GM21360 (cell line): Measurements from ENCODE around the gene RUVBL2.

Source experiments
- ATAC-seq: cut with Tn5 transposase; IDR thresholded peaks from one replicate; pipeline ENCODE4 v1.9.1; 2021; ENCODE audit warnings: mild to moderate bottlenecking, moderate library complexity; ENCODE audit not compliant: unreplicated experiment

RUVBL2 gene

DNA sequence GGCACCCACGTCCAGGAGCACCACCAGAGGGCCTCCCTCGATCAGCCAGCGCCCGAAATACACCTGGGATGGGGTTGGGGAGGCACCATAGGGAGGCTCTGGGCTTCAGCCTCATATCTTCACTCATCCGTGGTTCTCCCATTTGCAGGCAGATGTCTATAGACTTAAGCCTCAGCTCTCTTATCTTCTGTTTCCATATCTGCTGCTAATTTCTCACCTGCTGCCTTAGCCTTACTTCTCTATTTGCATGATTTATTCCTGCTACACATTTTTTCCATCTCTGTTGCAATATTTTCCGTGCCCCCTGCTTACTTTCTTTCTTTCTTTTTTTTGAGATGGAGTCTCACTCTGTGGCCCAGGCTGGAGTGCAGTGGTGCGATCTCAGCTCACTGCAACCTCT, 6.4 kb upstream of the RUVBL2 start:
- ATAC-seq, result no peak

DNA sequence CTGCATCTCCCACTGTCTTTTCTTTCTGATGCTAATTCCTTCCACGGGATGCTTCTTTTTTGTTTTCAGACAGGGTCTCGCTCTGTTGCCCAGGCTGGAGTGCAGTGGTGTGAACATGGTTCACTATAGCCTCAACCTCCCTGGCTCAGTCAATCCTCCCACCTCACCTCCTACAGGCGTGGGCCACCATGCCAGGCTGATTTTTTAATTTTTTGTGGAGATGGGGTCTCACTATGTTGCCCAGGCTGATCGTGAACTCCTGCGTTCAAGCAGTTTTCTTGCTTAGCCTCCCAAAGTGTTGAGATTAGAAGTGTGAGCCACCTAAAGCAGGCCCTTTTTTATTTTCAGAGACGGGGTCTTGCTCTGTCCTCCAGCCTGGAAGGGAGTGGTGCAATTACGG, 5.4 kb upstream of the RUVBL2 start:
- ATAC-seq, result no peak

DNA sequence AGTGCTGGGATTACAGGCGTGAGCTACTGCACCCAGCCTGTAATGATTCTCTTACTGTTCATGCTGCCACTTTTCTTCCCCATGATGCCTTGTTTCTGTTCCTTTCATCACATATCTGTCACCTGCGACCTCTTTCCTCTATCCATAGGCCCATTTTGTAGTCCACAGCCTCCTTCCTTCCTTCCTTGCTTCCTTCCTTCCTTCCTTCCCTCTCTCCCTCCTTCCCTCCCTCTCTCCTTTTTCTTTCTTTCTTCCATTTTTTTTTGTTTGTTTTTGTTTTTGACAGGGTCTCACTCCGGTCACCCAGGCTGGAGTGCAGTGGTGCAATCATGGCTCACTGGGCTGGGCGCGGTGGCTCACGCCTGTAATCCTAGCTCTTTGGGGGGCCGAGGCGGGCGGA, 4.8 kb upstream of the RUVBL2 start:
- ATAC-seq, result no peak

DNA sequence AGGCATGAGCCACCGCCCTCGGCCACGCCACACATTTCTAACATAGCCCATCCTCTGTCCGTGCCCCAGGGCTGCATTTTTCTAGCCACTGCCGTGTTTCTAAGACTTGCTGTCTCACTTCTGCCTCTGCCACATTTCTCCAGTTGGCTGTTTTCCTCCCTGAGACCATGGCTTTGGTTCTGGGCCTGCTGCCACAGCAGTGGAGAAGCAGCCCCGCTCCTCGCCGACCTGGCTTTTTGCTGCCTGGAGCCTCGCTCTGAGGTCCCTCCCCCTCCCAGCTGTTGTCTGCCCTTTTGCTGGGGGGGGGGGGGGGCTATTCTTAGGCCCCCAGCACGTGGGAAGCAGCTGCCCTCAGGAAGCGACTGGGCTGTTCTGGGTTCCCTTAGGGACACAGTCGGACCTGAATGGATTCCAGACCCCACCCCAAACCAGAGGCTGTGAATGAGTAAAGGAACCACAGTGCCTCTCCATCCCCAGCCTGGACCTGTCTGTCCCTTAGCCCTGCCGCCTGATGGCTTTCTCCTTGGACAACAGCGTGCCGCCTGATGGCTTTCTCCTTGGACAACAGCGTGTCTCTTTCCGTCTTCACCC, 3.9 kb upstream of the RUVBL2 start:
- ATAC-seq, result no peak

DNA sequence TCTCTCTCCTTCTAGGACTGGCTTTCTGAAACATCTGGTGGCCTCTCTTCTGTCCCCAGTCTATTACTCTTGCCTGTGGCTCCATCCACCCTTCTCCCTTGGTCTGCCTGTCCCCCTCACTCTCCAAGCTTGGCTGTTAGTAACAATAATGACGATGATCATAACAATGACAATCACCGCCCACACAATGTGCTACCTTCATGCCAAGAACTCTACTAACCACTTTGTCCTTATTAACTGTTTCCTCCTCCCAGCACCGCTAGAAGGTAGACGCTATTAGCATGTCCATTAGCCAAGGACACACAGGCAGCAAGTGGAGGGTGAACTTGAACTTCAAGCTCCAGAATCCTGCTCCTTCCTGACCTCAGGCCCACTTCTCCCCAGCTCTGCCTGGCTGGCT, 3.3 kb upstream of the RUVBL2 start:
- no peak for ATAC-seq

DNA sequence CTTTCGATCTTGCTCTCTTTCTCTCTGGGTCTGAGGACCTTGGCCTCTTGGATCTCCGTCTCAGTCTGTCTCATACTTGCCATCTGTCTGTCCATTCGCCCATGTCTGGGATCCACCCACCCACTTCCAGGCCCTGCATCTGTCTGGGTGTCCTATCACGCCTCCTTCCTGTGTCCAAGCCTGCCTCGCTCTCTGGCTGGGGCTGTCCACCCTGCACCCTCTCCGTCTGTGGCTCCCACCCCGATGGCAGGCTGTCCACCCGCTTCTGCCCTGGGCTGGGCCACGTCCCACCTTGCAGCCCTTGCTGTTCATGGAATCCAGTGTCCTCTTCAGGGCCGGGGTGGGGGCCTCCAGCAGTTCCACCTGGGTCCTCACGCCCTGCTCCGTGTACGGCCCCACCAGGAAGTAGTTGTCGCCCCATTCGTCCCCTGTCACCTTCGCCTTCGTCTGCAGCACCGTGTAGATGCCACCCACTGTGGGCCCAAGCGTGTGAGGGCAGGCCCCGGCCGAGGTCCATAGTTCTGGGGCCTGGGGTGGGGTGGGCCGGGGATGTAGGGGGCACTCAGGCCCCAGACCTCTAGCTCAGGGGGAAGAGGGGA, 2.6 kb upstream of the RUVBL2 start:
- no peak for ATAC-seq

DNA sequence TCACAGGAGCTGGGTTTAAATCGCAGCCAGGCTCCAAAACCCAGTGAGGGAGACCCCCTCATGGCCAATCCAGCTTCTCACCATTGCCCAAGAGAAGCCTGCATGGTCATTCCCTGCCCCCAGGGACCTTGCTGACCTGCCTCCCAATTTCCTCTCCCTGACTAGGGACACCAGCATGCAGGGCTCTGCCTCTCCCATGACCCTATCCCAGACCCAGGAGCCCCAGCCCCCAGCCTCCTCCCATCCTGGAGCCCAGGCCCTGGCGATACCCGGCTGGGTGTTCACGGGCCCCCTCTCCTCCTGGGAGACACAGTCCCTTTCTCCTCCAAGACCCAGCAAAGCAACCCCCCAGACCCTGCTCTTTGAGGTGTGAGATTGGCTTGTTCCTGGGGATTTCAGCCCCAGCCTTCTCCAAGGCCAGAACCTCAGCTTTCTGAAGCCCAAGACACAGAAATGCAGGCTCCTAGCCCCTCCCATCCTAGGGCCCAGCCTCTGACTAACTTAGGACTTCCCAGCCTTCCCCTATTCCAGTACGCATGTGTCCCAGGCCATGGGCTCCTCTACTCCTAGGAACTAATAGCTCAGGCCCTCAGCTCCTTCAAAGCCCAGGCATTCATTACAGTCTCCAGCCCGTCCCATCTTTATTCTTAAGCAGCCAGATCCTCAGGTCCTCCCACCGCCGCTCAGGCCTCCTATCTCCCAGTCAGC, 1.7 kb upstream of the RUVBL2 start:
- no peak for ATAC-seq

DNA sequence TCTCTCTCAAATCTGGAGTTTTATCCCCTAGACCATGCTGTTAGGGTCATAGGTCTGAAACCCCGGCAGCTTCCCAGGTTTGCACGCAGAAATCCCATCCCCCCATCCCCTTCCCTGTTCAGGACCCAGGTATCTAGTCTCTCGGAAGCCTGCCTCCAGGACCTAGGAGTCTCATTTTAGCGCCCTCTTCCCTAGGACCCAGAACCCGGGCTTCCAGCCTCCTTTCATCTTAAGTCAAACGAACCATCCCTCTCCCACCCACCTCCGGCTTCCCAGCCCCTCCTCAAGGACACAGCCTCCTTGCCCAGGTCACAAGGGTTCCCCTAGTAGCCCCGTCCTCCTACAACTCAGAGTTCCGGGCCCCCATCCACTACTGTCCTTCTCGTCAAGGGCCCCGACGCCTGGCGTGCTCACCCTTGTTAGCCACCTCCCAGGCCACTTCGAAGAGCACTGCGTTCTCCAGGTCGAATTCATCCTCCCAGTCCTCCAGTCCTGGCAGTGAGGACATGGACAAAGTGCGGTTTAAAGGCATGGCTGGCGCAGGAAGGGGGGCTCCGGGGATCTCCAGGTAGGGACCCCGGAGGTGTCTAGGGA, 1.0 kb upstream of the RUVBL2 start:
- ATAC-seq, result no peak

DNA sequence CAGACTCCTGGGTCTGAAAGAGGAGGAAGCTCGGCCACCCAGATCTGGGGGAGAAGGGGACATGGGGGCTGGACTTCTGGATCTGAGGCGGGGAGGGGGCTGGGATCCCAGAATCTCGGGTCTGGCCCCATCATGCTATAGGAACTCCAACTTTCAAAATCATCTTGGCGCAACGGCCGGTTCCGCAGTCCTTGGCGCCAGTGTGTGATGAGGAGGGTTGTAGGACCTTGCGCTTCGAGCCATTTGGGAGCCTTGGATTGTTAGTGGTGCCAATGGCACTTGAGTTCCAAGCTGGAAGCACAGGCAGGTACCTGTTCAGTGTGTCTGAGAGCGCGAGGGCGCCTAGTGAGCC, 324 bp downstream of the RUVBL2 start:
- no peak for ATAC-seq

DNA sequence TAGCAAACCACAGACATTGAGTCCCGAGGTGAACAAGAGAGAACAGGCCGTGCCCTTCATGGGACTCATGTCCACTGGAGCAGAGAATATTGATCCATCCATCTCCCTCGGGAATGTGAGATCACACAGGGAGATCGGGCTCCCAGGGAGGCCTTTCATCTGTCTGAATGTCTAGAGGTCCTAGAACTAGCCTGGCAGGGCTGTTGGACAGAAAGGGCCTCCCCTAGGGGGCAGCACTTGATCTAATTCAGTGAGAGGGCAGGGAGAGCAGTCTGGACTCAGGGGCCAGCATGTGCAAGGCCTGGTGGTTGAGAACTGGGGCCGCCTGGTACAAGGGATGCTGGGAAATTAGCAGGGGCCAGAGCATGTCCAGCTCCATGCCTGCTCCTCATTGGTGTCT, 4.3 kb downstream of the RUVBL2 start:
- ATAC-seq, result no peak

DNA sequence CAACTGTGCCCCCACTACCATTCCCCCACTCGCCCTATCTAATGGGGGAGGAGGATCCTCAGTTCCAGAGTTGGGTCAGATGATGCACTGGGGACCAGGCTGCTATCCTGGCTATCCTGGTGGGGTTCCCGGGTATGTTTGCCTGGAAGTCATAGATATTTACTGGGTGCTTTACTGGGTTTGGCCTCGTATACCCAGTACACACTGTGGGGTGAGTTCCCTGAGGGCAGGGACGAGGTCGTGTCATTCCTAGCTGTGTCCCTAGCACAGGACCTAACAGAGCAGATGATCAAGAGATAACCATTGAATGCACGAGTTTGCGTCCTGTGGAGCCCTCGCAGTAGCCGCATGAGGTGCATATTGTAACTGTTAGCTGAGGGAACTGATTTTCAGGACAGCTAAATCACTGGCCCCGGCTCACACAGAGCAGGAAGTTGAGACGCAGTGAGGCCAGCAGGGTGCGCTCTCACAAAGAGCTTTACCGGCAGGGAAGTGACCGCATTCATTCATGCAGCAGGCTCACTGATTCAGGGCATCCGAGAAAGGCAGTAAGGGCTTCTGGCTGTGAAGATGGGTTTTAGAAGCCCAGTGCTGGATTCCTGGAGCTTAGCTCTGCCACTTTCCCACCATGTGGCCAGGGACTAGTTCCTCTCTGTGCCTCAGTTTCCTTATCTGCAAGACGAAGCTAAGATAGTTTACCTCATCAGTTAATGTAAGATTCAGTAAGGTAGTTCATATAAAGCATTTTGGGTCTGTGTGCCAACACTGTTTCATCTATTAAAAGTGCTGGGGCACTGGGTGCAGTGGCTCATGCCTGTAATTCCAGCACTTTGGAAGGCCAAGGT, 6.0 kb downstream of the RUVBL2 start:
- no peak for ATAC-seq

DNA sequence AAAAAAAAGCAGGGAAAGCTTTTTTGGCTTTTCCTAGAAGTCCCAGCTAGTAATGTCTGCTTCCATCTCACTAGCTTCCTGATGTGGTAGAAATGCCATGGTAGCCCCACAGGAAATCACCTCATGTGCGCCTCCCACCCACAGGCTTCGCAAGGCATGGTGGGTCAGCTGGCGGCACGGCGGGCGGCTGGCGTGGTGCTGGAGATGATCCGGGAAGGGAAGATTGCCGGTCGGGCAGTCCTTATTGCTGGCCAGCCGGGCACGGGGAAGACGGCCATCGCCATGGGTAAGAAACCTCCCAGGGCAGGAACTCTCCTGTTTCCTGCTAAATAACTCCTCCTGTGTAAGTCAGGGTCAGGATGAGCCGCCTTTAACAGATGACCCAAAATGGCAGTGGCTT, 10.4 kb downstream of the RUVBL2 start:
- no peak for ATAC-seq

DNA sequence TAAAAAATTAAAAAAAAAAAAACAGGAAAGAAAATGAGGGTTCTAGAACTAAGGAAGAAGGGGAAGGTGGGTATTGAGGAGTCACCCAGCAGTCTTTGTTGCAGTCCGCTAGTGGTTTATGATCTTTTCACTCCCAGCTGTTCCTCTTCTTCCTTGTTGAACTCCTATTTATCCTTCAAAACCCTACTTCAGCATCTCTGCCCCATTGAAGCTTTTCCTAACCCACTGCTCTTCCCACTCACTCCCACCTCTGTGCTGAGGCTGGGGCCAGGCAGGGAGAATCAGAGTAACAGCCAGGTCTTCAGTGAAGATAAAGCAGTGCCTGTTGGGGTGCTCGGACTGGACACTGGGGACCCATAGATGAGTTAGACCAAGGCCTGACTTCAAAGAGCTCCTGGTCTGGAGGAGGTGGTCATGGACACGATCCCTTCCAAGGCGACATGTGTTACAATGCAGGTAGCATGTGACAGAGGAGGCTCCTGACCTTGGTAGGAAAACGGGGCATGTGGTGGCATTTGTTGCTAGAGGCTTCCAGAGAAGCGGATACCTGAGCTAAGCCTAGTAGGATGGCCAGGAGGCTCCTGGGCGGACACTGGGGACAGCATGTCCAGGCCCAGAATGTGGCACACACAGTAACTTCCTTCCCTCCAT, 11.4 kb downstream of the RUVBL2 start:
- ATAC-seq, result no peak

DNA sequence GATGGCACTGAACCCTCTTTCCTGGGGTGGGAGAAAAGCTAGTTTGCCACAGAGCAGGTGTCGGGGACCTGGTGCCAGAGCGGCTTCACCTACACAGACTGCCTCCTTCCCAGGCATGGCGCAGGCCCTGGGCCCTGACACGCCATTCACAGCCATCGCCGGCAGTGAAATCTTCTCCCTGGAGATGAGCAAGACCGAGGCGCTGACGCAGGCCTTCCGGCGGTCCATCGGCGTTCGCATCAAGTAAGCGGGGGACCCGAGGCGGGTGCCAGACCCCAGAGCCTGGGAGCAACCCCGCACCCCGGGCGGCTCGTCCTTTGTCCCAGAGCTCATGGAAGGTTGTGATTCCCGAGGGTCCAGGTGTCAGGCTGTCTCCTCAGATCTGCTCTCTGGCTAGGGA, 13.2 kb downstream of the RUVBL2 start:
- no peak for ATAC-seq

DNA sequence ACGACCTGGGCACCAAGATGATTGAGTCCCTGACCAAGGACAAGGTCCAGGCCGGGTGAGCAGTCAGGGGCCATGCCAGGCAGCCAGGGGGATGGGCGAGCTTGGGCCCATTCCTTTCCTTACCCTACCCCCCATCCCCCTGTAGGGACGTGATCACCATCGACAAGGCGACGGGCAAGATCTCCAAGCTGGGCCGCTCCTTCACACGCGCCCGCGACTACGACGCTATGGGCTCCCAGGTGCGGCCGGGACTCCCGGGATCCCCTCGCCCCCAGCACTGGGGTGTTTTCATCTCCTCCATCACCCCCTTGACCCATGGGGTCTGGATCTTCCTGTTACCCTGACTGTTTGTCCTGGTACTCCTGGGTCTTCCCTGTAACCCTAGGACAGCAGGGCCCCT, 16.1 kb downstream of the RUVBL2 start:
- ATAC-seq, result no peak

DNA sequence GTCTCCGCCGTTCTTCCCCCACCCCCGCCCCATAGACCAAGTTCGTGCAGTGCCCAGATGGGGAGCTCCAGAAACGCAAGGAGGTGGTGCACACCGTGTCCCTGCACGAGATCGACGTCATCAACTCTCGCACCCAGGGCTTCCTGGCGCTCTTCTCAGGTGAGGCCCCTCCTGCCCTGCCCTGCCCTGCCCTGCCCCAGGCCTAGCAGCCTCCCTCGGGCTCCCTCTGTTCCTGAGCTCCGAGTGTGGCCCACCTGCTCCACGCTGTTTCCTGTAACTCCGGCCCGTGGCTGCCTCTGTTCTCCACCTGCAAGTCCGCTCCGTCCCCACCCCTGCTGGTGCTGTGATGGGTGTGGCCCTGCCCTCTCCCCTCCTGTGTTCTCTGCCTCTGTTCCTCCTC, 16.8 kb downstream of the RUVBL2 start:
- no peak for ATAC-seq

DNA sequence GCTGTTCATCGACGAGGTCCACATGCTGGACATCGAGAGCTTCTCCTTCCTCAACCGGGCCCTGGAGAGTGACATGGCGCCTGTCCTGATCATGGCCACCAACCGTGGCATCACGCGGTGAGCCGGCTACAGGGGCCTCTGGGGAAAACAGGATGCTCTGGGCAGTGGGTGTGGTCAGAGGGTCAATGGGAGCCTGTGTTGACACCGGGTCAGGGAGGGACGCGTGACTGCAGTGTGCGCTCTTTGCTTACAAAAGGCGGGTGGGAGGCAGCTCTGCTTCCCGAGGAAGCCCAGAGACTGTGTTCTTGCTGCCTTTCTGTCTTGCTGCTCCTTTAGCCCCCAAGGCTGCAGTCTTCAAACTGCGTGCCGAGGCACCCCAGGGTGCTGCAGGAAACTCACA, 17.5 kb downstream of the RUVBL2 start:
- ATAC-seq, result no peak

DNA sequence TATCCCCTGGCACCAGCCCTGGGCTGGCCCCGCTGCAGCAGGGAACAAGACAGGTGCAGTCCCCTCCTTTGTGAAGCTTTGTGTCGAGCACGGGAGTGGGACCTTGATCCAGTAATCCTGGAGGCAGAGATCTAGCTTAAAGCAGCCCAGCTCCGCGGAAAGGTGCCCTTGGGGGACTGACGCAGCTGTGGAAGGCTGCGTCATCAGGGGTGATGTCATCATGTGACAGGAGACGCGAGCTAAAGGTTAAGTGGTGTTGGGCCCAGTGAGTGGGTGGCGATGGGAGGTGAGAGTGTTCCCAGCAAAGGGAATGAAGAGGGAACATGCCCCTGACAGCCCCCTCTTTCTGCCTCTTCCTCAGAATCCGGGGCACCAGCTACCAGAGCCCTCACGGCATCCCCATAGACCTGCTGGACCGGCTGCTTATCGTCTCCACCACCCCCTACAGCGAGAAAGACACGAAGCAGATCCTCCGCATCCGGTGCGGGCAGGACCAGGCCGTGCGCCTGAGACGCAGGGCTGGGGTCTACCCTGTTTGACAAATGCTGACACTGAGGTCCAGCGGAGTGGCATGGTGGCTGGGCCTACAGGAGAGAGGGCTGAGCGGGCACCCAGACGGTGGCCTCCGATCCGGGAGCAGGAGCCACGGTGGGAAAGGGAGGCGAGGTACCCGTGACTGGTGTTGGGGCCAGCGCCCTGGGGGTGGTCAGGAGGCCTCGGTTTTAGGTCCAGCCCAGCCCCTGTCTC, 20.6 kb downstream of the RUVBL2 start:
- no peak for ATAC-seq

DNA sequence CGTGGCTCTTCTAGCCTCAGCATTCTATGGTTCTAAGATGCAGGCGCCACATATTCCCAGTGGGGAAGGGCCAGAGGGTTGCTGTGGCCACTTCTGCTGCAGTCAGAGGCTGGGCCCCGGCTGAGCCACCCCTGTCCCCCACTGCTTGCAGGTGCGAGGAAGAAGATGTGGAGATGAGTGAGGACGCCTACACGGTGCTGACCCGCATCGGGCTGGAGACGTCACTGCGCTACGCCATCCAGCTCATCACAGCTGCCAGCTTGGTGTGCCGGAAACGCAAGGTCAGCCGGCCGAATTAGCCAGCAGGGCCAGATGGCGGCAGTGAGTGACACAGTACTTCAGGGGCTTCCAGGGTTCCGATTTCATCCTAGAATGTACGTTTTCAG, 21.2 kb downstream of the RUVBL2 start:
- ATAC-seq, result no peak

DNA sequence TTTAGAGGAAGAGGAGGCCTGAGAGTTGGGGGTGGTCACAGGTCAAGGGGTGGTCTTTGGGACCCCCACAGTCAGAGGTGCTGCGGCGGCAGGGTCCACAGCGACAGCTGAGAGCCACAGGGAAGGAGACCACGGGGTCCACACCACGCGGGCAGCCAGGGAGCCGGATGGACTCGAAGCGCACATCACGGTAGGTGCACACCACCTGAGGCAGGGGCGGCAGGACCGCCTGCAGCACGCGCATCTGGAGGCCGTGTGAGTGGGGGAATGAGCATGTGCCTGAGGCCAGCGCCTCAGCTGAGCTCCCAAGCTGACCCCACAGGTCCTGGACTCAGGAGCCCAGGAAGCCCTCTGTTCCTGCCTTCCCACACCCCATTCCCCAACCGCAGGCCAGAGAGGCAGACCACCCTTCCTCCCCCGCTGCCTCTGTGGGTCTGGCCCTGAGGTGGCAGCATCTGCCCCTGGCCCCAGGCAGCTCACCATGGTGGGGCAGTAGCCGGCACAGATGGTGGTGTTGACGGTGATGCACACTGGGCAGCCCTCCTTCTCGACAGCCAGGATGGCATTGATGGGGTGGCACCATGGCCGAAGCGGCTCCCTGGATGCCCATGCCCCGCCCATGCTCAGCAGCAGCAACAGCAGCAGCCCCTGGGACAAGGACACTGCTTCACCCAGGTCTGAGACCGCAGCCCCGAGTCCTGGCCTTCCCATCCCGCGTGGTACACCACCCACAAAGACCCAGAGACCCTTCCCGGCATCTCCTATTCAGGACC, 22.6 kb downstream of the RUVBL2 start:
- no peak for ATAC-seq
